ENCODE data around the gene MLPH.

MLPH gene

DNA sequence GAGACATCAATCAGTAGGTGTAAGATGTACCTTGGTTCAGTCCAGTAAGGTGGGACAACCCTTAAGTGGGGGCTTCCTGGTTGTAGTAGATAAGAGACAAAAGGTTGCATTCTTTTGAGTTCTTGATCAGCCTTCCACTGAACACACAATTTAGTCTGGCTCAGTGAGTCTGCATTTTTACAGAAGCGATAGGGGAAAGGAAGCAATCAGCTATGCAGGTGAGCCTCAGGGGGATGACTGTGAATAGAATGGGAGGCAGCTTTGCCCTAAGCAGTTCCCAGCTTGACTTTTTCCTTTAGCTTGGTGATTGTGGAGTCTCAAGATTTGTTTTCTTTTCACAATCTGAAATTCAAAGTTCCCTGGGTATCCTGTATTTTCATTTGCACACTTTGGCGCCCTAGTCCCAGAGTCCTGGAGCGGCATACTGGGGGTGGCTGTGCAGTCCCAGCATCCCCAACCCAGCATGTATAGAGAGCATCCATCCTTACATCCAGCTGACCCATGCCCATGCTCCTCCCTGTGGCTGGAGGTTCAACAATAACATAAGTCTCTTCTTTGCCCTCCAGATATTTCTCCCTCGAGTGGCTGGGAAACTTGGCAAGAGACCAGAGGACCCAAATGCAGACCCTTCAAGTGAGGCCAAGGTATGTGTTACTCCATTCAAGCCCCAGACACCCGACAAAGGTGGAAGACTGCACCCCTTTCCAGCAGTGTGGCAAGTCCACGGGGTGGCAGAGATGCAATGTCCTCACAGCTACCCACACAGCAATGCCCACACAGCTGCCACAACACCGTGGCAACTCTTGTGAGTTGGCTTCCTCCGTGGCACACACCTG lies 59.2 kb downstream of the MLPH start:
- no peak for DNase-seq (ENCODE audit: low read depth in 2 of 2)

GRCh38 chr2:237546876-237547395 lies 59.9 kb downstream of the MLPH start:
- no peak for DNase-seq (ENCODE audit: low read depth in 2 of 2)

GRCh38 chr2:237547841-237548416 lies 60.9 kb downstream of the MLPH start:
- DNase-seq (ENCODE audit: low read depth in 2 of 2), result no peak

- no peak for DNase-seq (ENCODE audit: low read depth in 2 of 2)
Observed at GRCh38 chr2:237549216-237549615, 62.2 kb downstream of the MLPH start.

GRCh38 chr2:237549643-237550415 lies 62.8 kb downstream of the MLPH start:
- no peak for DNase-seq (ENCODE audit: low read depth in 2 of 2)

GRCh38 chr2:237551071-237551574 lies 64.1 kb downstream of the MLPH start:
- no peak for DNase-seq (ENCODE audit: low read depth in 2 of 2)

DNA sequence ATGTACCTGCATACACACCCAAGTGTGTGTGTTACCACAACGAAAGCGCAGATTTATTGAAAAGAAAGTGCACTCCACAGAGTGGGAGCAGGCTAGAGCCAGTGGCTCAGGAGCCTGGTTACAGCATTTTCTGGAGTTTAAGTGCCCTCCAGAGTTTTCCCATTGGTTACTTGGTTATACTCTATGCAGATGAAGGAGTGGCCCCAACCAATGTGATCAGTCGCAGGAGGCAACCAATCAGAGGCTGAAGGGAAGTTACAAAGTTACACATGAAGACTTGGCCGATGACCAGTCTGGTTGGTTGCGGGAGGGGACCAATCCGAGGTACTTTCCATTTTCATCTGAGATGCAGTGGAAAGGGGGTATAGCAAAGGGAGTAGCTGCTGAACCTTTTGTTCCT lies 65.9 kb downstream of the MLPH start:
- no peak for DNase-seq (ENCODE audit: low read depth in 2 of 2)

GRCh38 chr2:237553948-237554347 lies 66.9 kb downstream of the MLPH start:
- no peak for DNase-seq (ENCODE audit: low read depth in 2 of 2)

- no peak for DNase-seq (ENCODE audit: low read depth in 2 of 2)
Observed at GRCh38 chr2:237555560-237555959, 68.5 kb downstream of the MLPH start.

- no peak for DNase-seq (ENCODE audit: low read depth in 2 of 2)
Observed at GRCh38 chr2:237556773-237557632, 70.0 kb downstream of the MLPH start.

DNA sequence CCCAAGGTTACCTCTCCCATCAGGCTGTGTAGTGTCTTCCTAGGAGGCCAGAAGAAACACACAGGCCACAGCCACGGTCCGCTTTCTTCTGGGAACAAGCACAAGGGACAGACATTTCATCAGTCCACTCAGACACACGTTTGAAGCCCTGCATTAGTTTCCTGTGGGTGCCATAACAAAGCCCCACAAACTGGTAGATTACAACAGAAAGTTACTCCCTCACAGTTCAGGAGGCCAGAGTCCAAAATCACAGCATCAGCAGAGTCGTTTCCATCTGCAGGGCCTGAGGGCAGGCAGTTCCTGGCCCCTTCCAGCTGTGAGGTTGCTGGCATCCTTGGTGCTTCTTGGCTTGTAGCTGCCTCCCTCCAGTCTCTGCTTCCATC lies 70.6 kb downstream of the MLPH start:
- no peak for DNase-seq (ENCODE audit: low read depth in 2 of 2)

DNA sequence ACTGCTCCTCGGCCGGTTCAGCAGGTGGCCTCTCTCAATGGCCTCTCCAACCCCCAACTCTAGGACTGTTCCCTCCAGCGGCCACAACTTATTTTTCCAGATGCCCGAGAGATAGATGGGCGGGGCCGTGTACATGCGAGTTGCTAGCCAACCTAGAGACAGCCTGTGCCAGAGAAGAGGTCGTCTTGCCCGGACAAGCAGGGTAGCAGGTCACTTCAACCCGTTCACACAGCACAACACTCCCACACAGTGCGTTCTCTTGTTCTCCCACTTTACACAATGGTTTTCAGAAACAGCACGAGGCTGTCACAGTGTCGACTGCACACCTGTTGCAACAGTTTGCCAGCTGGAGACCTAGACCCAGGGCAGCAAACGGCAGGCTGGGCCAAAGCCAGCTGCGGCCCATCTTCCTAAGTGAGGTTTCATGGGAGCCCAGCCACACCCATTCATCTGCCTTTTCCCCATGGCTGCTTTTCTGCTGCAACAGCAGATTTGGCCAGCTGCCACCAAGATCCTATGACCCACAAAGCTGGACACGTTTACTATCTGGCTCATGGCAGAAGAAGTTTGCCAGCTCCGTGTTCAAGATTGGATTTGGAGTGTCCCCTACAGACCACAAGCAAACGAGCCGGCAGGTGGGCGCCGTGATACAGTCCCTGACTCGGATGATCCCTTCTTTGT lies 72.0 kb downstream of the MLPH start:
- DNase-seq (ENCODE audit: low read depth in 2 of 2), result no peak

DNA sequence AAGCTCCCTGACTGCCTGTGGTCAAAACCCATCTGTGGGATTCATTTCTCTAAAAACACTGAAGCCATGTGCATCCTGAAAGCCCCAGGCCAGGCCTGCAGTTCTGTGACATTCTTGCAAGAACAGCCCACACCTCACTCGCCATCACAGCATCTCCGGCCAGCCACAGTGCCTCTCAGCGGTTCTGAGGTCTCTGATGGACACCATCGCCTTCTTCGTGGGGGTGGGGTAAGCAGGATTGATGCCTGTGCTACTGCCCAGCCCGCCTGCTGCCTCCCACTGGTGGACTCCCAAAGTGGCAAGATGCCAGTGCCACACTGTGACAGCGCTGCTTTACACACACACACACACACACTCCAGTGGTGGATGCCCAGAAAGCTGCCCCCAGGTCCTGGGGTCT lies 74.2 kb downstream of the MLPH start:
- no peak for DNase-seq (ENCODE audit: low read depth in 2 of 2)

DNA sequence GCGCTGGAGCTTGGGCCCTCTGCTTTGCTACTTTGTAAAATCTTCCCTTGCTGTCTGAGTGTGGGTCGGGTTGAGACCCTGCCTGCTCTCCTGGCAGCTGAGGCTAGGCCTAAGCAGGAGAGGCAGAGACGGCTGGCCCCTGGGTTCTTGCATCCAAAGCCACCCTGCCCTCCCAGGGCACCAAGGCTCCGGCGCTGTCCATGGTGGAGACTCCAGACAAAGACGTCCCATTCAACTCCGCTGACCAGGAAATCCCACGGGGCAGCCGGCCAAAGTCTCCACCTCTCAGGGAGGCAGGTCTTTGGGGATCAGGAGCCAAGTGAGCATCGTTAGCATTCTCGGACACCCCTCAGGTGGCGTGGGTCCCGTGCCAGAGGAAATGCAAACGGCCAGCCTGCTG lies 76.8 kb downstream of the MLPH start:
- DNase-seq (ENCODE audit: low read depth in 2 of 2), result no peak

DNA sequence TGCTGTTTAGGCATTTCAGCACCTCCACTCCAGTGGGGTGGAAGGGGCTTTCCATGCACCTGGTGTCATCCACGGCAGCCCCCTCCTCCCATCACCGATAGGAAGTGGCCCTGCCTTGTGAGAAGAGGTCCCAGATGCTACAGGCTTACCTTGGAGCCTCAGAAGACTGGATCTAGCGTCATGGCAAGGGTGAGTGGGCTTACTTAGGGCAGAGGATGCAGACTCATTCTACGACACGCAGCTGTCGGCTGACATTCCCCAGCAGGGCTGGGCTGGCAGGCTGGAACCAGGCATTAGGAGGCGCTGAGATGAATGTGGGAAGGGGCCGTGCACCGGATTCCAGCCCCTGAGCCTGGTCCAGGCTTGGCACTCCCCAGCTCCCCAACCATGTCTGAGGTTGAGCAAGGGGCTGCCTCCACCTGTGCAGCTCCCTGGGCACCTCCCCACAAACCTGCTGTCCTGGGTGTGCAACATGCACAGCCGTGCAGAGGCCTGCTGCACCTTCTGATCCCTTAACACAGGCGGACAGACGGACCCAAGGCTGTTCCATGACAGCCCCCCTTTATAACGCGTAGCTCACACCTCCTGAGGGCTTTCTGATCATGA lies 77.6 kb downstream of the MLPH start:
- DNase-seq (ENCODE audit: low read depth in 2 of 2), result no peak

GRCh38 chr2:237565974-237566373 lies 78.9 kb downstream of the MLPH start:
- no peak for DNase-seq (ENCODE audit: low read depth in 2 of 2)

GRCh38 chr2:237566401-237567235 lies 79.6 kb downstream of the MLPH start, which contains the start of gene PRLH:
TSS of gene PRLH (plus strand) at chr2:237566574. CDS start at chr2:237566574, 0 bp downstream.
- DNase-seq (ENCODE audit: low read depth in 2 of 2), result no peak

GRCh38 chr2:237567276-237568029 lies 80.4 kb downstream of the MLPH start:
- DNase-seq (ENCODE audit: low read depth in 2 of 2), result no peak

Measured in fibroblast of skin of left quadriceps (primary cell).